ENCODE results near the gene GSTK1.
"Not testable (repeated sequence)": the region's sequence is repeated elsewhere in the genome, so short reads cannot be mapped to it uniquely, and the experiment has no call there.

GSTK1 gene

DNA sequence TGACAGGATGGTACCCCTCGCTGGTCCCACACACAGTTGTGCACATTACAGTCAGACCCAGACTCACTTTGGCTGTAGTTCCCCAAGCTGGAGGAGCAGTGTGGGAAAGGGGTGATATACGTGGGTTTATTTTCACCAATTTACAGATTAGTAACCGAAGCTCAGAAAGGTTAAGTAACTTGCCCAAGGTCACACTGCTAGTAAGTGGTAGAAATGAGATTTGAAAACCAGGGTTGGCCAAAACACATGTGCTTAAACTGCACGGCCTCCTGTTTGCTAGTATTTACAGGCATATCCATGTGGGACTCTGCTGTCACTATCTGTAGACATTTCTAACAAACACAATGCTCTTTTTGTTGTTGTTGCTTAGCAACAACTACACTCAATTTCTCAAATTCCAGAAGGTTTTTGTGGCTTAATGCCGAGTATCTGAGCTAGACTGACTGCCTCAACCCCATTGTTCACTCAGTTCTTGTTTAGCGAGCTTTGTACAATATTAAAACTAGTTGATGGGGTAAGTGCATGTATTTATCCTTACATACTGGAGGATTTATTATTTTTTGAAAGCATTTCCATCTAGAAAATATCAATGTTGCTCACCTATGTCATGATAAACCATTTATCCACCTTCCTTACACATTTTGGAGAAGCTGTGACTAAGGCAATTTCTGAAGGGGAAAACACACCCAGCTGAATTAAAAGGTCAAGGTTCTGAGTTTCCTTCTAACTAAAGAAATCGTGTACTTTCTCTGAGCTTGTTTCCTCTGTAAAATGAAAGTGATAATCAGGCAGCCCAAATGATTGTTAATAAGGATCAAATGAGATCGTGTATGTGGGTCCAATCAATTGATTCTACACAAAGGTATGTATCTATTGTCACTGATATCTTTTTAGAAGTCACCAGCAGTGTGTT, 16.2 kb downstream of the GSTK1 start:
- no peak for DNase-seq

GRCh38 chr7:143280160-143280559, 16.9 kb downstream of the GSTK1 start:
- DNase-seq, result no peak

DNA sequence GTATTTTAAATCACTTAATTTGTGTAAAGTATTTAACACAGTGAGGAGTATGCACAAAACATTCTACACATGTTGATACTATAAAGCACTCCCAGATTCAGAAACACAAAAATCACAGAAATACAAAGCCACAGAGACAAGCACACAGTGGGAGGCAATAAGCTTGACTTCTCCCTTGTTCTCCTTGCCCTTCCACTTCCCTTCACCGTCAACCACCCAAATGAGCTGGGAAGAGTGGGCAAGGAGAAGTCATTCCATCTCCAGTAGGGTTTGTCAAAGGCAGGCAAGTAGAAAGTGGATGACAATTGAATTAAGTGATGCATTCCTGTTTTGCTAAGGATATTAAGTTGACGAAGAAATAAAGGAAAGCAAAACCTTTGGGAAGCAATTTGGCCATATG, 17.3 kb downstream of the GSTK1 start:
- DNase-seq, result no peak

GRCh38 chr7:143281529-143281928, 18.3 kb downstream of the GSTK1 start:
- no peak for DNase-seq

GRCh38 chr7:143282124-143282523, 18.9 kb downstream of the GSTK1 start:
- DNase-seq, result no peak

- no peak for DNase-seq
Observed at GRCh38 chr7:143283381-143283780, 20.1 kb downstream of the GSTK1 start.

GRCh38 chr7:143284591-143285469, 21.6 kb downstream of the GSTK1 start, which contains the start of gene TMEM139:
TSS of gene TMEM139 (plus strand) at chr7:143284958. CDS start at chr7:143285958, 1,000 bp downstream.
- DNase-seq, result no peak

DNA sequence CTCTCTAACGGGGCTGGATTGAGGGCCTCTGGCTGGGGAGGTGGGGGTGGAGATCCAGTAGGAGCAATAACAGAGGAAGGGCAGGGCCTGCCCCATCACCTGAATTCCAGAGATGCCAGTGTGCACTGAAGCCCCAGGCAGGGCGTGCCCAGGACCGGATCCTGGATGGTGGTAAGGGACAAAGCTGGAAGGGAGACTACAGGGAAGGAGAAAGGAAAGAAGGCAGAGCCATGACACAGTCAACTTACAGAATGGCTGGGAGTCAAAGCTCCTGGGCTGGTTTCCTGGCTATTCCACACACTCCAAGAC, 22.2 kb downstream of the GSTK1 start:
- no peak for DNase-seq

GRCh38 chr7:143285806-143286521, 22.7 kb downstream of the GSTK1 start:
- DNase-seq, result no peak

- DNase-seq, result no peak
Observed at GRCh38 chr7:143286522-143286890, 23.3 kb downstream of the GSTK1 start.

- no peak for DNase-seq
Observed at GRCh38 chr7:143287339-143287934, 24.2 kb downstream of the GSTK1 start.

GRCh38 chr7:143287935-143288826, 24.9 kb downstream of the GSTK1 start, which contains the start of gene CASP2:
TSS of gene CASP2 (plus strand) at chr7:143288351. CDS start at chr7:143288456, 105 bp downstream.
- peak; percentile 99 for DNase-seq

GRCh38 chr7:143288836-143289235, 25.6 kb downstream of the GSTK1 start:
- DNase-seq, result no peak

- DNase-seq, result no peak
Observed at GRCh38 chr7:143289421-143289820, 26.2 kb downstream of the GSTK1 start.

- DNase-seq, result not testable (repeated sequence)
Observed at GRCh38 chr7:143289888-143290287, 26.6 kb downstream of the GSTK1 start.

DNA sequence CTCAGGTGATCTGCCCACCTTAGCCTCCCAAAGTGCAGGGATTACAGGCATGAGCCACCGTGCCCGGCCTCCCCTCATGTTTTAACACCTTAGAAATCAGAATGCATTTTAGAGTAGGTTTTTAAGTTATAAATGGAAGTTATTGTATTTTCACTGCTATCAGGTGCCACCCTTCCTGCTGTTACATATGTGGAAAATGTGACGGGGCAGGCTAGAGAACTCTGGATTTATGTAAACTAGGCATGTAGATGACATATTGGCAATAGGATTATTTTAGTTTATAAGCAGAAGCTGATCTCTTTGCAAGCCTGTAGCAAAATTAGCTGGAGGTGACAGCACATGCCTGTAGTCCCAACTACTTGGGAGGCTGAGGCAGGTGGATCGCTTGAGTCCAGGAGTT, 27.1 kb downstream of the GSTK1 start:
- DNase-seq, result no peak

- no peak for DNase-seq
Observed at GRCh38 chr7:143292876-143293275, 29.6 kb downstream of the GSTK1 start.

- no peak for DNase-seq
Observed at GRCh38 chr7:143295870-143296269, 32.6 kb downstream of the GSTK1 start.

DNA sequence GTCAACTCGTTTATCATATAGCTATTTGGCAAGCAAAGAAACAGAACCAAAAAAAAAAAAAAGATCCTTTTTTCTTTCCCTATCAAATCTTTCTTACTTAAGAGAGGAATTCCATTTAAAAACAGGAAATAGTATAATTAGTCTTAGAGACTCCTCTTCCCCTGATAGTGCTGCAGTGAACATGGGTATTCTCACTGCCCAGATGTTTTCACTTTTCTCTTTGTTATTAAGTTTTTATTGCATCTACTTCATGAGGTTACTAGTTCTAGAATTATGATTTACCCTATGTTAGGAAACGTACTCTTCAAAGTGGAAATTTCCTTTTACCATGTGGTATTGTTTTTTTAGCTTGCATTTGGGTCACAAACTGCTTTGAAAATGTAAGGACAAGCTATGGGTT, 33.4 kb downstream of the GSTK1 start:
- no peak for DNase-seq

DNA sequence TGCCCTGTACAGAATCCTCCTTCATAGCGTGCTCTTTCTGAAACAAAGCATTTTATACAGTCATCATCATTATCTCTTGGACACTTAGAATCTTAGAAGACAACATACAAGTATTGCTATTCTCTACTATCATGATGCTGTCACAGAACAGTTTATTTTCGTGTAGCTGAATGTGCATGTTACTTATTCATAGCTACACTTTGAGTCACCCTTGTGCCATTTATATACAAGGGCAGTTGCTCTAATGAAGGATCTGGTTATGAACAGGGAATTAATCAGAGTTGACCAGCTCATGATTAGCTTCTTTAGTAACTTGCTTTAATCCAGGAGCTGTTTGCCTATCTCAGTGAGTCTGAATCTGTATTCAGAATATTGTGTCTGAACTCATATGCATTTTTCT, 36.1 kb downstream of the GSTK1 start:
- DNase-seq, result no peak

GRCh38 chr7:143299840-143300239, 36.6 kb downstream of the GSTK1 start:
- peak; percentile 33 for DNase-seq
